Measurements from ENCODE around the gene KIAA0930.

The KIAA0930 gene

GRCh38 chr22:45205276-45205925 is 35.3 kb downstream of the KIAA0930 start:
- Histone ChIP-seq H3K27ac (no peak overlapping the region), H3K4me3 (ENCODE audit: low read depth, low read length) (no peak overlapping the region), H3K36me3 (replicated peaks) (peaks cover 11% of the 10 kb centered on the region), H3K27me3 (replicated peaks) (no peaks in the 10 kb centered on the region)
- no peak for TF ChIP-seq CTCF (IDR thresholded peaks at IDR 0.05; ENCODE audit: low read depth, low read length, missing control alignments)
- in situ Hi-C loops (cut with HindIII; ENCODE audit: low pct_ligation_motif_present, low sequenced_read_pairs) = no loop called here
- DNase-seq = no peak

DNA sequence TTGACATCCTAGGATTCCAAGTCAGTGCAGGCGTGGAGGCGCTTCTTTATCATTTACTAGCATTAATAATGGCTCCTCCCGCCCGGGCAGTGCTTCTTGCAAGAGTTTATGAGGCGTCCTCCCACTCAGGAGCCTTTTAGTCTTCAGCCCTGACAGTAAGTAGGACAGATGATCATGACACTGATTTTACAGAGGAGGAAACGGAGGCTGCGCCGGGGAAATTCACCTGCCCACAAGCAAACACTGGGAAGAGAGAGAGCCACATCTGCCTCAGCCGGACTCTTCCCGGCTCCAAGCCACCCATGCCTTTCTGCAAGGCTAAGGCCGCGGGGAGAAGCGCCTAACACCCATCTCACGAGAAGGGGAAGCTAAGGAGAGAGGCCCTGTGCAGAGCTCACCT is 35.9 kb downstream of the KIAA0930 start:
- H3K36me3 ChIP-seq (replicated peaks) = peaks cover 11% of the 10 kb centered on the region
- in situ Hi-C loops (cut with HindIII; ENCODE audit: low pct_ligation_motif_present, low sequenced_read_pairs) = no loop called here
- H3K4me3 ChIP-seq (ENCODE audit: low read depth, low read length) = no peak overlapping the region
- no peak overlapping the region for H3K27ac ChIP-seq
- no peaks in the 10 kb centered on the region for H3K27me3 ChIP-seq (replicated peaks)
- TF ChIP-seq CTCF (IDR thresholded peaks at IDR 0.05; ENCODE audit: low read depth, low read length, missing control alignments) = no peak
- DNase-seq = no peak

GRCh38 chr22:45204241-45204640 is 36.5 kb downstream of the KIAA0930 start:
- Histone ChIP-seq H3K36me3 (replicated peaks) (peaks cover 13% of the 10 kb centered on the region), H3K27ac (no peak overlapping the region), H3K4me3 (ENCODE audit: low read depth, low read length) (no peak overlapping the region), H3K27me3 (replicated peaks) (no peaks in the 10 kb centered on the region)
- in situ Hi-C loops (cut with HindIII; ENCODE audit: low pct_ligation_motif_present, low sequenced_read_pairs) = no loop called here
- DNase-seq = no peak
- TF ChIP-seq CTCF (IDR thresholded peaks at IDR 0.05; ENCODE audit: low read depth, low read length, missing control alignments) = no peak

- in situ Hi-C loops (cut with HindIII; ENCODE audit: low pct_ligation_motif_present, low sequenced_read_pairs) = no loop called here
- H3K27me3 ChIP-seq (replicated peaks) = no peaks in the 10 kb centered on the region
- no peak for DNase-seq
- H3K4me3 ChIP-seq (ENCODE audit: low read depth, low read length) = no peak overlapping the region
- peaks cover 15% of the 10 kb centered on the region for H3K36me3 ChIP-seq (replicated peaks)
- no peak overlapping the region for H3K27ac ChIP-seq
- no peak for TF ChIP-seq CTCF (IDR thresholded peaks at IDR 0.05; ENCODE audit: low read depth, low read length, missing control alignments)
These were observed 37.3 kb downstream of the KIAA0930 start for GRCh38 chr22:45203150-45203951.

- no peak overlapping the region for H3K4me3 ChIP-seq (ENCODE audit: low read depth, low read length)
- peak overlapping the region; percentile 99 for H3K27ac ChIP-seq
- H3K27me3 ChIP-seq (replicated peaks) = no peaks in the 10 kb centered on the region
- DNase-seq = peak; percentile 16
- in situ Hi-C loops (cut with HindIII; ENCODE audit: low pct_ligation_motif_present, low sequenced_read_pairs) = no loop called here
- no peak for TF ChIP-seq CTCF (IDR thresholded peaks at IDR 0.05; ENCODE audit: low read depth, low read length, missing control alignments)
- peaks cover 17% of the 10 kb centered on the region for H3K36me3 ChIP-seq (replicated peaks)
These were observed 38.2 kb downstream of the KIAA0930 start for GRCh38 chr22:45202333-45203149.
